Eye (tissue), 1 donor: ENCODE data around the gene GKN1.
"Not testable (repeated sequence)": the region's sequence is repeated elsewhere in the genome, so short reads cannot be mapped to it uniquely, and the experiment has no call there.

Experiments
- DNase-seq: peaks from one replicate; pipeline ENCODE4 v3.0.0-alpha.2; 2015

Gene GKN1

DNA sequence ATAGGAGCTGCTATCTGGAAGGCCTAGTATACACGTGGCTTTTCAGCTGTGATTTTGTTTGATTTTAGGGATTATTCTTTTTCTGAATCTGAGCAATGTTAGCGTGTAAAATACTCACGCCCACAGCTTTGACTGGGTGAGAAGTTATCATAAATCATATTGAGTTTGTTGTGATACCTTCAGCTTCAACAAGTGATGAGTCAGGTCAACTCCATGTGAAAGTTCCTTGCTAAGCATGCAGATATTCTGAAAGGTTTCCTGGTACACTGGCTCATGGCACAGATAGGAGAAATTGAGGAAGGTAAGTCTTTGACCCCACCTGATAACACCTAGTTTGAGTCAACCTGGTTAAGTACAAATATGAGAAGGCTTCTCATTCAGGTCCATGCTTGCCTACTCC, at the start of gene GKN1:
Gene GKN1, plus strand, starts transcription at position 386 of the 400 bp plus-strand sequence. CDS start 42 bp downstream, outside the sequence.
- no peak for DNase-seq

DNA sequence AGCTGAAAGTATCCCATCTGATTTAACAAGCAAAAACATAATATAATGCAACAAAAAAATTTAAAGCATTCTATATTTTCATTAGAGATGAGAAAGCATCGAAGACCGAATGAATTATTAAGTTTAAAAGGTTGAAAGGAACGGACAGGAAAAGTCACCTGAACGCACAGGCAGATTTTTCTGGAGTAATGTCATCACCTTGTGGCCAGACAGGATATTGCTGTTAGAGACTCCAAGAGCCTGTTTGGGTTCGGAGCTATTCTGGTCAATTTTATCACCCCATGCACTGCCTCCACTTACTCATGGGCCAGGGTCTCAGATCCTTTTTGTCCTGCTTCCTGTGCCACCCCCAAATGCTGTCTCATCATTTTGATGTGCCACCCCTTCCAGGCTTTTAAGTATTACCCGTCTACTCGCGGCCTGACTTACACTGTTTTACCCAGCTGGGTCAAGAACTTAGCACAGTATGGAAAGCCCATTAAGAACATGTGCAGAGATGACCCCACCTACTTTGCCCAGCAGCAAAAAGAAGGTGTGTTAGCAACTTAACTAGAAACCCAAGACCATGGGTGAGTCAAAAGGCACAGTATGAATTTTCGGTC, 49.0 kb upstream of the GKN1 start:
- DNase-seq: peak; percentile 76

DNA sequence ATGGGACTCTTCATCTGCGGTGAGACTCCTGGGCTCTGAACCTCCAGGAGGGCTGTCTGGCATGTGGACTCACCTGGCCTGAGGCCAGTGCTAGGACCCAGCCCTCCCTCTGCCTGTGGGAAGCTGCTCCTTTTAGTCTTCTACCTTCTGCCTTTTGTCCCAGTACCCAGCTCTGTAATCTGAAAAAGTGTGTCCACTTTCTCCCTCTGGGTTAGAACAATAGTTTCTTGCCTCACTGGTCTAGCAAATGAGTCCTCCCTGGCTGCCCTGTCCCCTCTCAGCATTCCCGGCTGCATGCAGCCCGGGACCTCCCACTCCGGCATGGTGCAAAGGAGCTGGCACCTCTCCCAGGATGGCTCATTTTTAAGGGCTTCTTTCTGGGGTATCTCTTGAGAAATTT, 47.6 kb upstream of the GKN1 start:
- no peak for DNase-seq

GRCh38 chr2:68931149-68931711, 43.2 kb upstream of the GKN1 start:
- no peak for DNase-seq

GRCh38 chr2:68931799-68932198, 42.6 kb upstream of the GKN1 start:
- DNase-seq: no peak

DNA sequence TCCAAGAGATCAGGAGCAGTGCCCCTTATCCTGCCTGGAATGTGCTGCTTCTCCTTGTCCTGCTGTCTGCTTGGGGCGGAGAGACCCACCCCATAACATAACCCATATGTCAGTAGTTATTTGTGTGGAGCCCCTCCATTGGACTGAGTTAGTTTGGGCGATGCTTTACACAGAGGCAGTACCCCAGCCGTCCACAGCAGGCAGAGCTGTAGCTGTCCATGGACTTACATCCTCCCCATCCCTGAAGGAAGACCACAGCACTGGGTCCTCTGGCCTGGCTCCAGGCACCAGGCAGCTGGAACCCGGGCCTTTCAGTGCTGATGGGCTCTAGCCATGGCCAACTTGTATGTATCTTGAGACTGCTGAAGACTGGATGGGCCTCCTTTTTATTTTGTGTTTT, 42.0 kb upstream of the GKN1 start:
- no peak for DNase-seq

- no peak for DNase-seq
Measured at GRCh38 chr2:68934021-68934420, 40.4 kb upstream of the GKN1 start.

- no peak for DNase-seq
Measured at GRCh38 chr2:68935471-68935870, 39.0 kb upstream of the GKN1 start.

DNA sequence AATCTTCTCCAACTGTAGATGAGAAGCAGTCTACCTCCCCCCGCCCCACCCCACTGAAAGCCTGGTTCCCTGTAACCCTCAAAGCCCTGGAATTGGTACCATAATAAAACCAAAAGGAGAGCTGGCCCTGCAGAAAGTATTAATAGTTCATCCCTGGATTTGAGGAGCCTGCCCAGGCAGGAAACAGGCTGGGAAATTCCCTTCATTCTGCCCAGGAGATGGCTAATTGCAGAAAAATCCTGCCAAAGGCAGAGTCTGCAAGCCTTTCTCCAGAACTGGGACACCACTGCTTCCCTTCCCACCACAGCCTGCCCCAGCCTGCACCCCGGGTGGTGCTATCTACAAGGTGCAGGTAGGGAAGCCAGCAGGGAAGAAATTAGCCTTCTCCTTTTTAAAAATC, 38.0 kb upstream of the GKN1 start:
- DNase-seq: no peak

GRCh38 chr2:68936889-68937288, 37.5 kb upstream of the GKN1 start:
- DNase-seq: no peak

DNA sequence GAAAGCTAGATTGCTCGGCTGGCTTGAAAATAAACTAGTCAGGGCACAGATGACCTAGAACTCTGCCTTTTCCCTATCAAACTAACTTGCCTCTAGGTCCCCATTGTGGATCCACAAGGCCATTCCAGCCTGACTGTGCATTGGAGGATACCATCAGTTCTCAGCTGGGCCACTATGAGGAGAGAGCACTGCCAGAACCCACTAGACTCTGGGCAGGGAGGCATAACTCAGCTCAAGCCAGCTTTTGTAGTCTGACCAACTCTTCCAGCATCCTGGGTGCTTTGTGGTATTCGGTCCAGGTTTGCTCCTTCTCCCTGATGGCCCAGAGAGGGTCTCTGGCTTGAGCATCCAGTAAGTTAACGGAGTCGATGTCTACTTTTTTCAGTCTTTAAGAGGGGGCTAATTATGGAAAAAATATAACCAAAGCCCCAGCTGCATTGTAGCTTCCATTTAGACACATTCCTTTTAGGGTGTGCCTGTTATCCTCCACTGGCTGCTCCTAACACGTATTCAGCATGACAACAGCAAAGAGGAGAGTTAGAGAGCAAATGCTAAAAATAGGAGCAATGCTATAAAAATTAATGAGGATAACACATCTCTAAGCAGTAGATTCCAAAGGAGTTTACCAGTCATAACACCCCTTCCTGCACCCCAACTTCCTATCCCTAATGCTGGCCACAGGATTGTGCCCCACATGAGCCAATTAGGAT, 36.9 kb upstream of the GKN1 start:
- DNase-seq: no peak

DNA sequence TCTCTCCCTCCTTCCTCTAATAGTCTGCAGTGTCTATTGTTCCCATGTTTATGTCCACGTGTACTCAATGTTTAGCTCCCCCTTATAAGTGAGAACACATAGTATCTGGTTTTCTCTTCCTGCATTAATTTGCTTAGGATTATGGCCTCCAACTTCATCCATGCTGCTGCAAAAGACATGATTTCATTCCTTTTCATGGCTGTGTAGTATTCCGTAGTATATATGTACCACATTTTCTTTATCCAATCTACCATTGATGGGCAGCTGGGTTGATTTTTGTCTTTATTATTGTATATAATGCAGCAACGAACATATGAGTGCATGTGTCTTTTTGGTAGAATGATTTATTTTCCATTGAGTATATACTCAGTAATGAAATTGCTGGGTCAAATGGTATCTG, 35.5 kb upstream of the GKN1 start:
- DNase-seq: no peak

DNA sequence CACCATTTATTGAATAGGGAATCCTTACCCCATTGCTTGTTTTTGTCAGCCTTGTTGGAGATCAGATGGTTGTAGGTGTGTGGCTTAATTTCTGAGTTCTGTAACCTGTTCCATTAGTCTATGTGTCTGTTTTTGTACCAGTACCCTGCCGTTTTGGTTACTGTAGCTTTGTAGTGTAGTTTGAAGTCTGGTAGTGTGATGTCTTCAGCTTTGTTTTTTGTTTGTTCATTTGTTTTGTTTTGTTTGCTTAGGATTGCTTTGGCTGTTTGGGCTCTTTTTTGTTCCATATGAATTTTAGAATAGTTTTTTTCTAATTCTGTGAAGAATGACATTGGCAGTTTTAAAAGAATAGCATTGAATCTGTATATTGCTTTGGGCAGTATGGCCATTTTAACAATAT, 34.5 kb upstream of the GKN1 start:
- DNase-seq: no peak

GRCh38 chr2:68940369-68940768, 34.1 kb upstream of the GKN1 start:
- DNase-seq: no peak

DNA sequence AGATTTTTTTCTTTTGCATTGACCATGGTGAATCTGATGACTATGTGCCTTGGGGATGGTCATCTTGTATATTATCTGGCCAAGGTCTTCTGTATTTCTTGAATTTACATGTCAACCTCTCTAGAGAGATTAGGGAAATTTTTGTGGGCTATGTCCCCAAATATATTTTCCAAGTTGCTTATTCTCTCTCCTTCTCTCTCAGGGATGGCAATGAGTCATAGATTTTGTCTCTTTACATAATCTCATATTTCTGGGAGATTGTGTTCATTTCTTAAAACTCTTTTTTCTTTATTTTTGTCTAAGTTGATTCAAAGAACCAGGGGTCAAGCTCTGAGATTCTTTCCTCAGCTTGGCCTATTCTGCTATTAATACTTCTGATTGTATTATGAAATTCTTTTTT, 31.6 kb upstream of the GKN1 start:
- DNase-seq: no peak

DNA sequence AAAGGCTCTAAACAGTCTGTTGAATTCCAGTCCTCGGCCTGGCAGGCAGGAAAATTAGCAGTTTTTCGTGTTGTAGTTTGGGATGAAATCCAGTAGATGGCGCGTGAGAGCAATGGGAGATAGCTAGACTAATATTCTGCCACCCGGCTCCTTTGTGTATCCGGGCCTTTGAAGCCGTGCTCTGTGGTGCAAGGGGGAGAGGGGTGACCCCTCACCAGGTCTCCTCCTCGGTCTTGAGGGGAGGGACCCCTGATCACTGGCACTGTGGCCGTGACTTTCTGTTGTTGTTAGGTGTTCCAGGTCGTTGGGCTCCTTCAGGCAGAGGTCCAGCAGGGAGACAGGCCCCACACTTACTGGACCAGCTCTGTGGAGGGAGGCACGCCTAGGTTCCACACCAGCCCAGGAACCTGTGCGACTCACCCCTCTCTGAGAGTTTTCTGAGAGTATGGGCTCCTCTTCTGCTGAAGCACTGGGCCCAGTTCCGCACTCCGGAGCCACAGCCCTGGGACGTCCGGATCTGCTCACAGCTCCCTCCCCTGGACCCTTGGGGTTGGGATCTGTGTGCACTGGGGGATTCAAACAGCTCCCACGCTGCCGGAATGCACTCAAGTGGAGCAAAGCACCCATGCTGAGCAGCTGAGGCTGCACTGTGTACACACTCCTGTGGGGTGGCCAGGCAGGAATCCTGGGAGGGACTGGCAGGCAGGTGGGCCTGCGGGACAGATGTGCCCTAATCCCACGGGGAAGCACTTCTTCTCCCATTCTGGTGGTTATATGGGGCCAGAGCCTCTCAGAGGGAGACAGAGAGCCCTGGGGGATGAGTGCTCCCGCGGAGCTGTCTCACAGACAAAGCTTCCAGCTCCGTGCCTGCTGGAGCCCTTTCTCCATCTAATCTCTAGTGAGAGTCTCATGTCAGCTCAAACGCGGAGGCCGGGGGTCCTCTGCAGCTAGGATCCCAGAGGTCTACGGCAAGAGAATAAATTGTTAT, 30.6 kb upstream of the GKN1 start:
- DNase-seq: peak; percentile 95

GRCh38 chr2:68946117-68946516, 28.3 kb upstream of the GKN1 start:
- no peak for DNase-seq

DNA sequence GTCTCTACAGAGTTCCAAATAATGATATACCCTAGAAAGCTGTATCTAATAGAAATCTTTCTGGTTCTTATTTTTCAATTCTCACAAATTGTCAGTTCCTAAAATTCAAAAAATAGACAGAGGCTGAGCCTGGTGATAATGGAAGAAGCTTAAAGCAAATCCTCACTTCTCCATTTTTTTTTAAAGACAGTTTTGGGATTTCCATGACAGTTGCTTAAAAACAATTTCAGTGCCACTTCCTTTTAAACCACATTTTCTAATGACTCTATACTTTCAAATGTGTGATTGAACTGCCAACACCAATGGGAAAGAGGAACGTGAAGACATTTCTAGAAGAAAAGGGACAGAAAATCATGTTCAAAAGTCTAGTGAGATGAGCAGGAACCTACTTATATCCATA, 25.7 kb upstream of the GKN1 start:
- DNase-seq: no peak

DNA sequence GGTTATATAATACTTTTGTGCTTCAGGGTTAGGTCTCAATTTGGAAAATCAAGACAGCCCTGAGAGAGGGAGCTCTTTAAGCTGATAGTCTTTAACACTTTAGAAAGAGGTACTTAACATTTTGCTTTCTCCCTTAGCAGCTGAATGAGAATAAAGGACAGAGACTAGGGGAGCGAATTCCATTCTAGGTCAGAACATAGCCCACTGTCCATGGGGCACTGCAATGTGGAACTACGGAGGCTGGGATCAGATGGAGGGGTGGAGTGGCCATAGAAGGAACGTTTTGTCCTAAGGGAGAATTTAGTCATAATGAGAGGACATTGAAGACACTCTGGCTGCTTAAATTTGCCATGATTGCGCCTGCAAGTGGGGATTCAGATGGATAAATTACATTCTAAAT, 22.5 kb upstream of the GKN1 start:
- no peak for DNase-seq

DNA sequence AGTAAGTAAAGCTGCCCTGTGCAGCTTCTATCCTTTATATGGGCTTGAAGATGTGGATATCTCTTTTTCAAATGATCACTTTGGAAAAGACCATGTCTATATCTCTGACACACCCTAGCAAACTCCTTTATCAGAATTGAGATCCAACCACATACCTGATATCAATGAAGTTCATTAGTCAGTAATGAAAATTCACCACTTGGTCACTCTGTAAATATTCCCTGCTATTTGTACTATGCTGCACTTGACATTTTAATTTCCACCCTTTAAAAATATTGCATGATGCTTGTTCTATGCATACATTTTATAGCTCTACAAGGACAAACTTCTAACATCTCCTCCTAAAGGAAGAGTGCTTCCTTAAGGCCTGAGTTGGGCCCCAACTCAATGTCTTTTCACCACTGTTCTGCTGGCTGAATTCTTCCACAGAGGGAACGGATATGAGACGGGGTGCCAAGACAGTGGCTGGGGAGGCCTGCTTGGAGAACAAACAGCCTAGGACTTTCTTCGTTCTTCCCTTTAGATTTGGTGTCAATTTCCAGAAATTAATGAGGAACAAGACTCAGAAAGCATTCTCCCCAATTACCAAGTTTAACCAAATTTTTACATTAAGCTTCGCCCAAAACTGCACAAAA, 21.4 kb upstream of the GKN1 start, which contains the start of gene GKN2:
Gene GKN2, minus strand, starts transcription at position 7 of the 635 bp plus-strand sequence. CDS start 32 bp downstream, outside the sequence.
- no peak for DNase-seq

- DNase-seq: not testable (repeated sequence)
Measured at GRCh38 chr2:68955432-68955831, 19.0 kb upstream of the GKN1 start.

DNA sequence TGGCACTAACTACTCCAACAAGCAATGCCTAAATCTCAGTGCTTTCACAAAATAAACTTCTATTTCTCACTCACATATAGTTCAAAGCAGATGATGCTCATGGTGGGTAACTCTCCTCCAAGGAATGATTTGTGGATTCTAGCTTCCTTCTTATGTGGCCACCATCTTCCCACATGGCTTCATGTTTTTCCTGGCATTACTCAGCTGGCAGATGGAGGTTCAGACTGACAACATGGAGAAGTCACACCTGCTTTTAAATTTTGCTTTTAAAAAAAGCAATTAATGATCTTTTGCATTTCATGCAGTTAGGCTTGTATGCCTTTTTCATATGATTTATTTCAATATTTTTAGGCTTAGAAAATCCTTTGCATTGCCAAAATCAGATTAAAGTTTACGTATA, 15.4 kb upstream of the GKN1 start:
- DNase-seq: no peak

DNA sequence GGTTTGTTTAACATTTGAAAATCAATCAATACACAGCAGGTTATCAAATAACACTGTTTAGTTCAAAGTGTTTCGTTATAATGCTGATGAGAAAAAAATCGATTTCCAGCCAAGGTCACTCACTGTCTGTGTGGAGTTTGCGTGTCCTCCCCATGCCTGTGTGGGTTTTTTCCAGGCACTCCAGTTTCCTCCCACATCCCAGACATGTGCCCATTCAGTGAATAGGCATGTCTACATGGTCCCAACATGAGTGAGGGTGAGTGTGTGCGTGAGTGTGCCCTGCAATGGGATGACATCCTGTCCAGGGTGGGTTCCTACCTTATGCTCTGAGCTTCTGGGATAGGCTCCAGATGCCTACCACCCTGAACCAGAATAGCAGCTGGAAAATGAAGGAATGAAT, 13.1 kb upstream of the GKN1 start:
- no peak for DNase-seq
